GM10266 (cell line): ENCODE data around the gene DGKE.

ENCODE experiments used
- DNase-seq: peaks from one replicate; pipeline ENCODE4 v3.0.0; 2012; ENCODE audit errors: extremely low spot score
- CTCF ChIP-seq: IDR thresholded peaks from 2 replicates; pipeline ENCODE4 v1.5.1; 2012; ENCODE audit warnings: mild to moderate bottlenecking, low read depth; ENCODE audit not compliant: control insufficient read depth, insufficient read depth; ENCODE audit errors: missing control alignments

DGKE gene

DNA sequence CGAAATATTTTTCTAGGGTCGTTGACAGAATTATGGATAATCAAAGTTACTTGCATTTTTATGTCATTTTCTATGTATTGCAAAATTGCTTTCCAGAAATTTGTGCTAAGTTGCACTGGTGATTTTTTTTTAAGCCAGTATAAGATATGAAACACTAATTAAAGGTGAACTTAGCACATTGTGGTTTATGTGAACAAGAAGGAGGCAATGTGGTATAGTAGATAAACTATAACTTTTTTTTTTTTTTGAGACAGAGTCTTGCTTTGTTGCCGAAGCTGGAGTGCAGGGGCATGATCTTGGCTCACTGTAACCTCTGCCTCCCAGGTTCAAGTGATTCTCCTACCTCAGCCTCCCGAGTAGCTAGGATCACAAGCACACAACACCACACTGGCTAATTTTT, 13.2 kb downstream of the DGKE start:
- no peak for TF ChIP-seq CTCF
- no peak for DNase-seq

GRCh38 chr17:56849131-56849530, 15.2 kb downstream of the DGKE start:
- DNase-seq: no peak
- TF ChIP-seq CTCF: no peak

GRCh38 chr17:56850591-56850990, 16.6 kb downstream of the DGKE start:
- no peak for DNase-seq
- TF ChIP-seq CTCF: no peak

- DNase-seq: no peak
- TF ChIP-seq CTCF: no peak
These were observed 17.1 kb downstream of the DGKE start for GRCh38 chr17:56851008-56851407.

DNA sequence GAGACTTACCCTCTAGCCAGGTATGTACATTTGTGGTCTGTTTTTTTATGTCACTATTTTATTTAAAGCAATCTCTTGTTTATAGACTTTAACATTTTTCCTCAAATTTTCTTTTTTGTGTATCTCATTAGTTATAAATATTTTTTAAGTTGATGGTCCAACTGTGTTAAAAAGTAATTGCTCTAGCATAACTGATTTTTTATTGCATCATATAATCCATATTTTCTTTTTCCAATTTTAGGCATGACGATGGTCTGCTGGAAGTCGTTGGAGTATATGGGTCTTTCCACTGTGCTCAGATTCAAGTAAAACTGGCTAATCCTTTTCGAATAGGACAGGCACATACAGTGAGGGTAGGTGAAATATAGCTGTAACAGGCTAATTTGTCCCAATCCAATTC, 27.9 kb downstream of the DGKE start:
- TF ChIP-seq CTCF: no peak
- no peak for DNase-seq

- TF ChIP-seq CTCF: no peak
- no peak for DNase-seq
These were observed 30.0 kb downstream of the DGKE start for GRCh38 chr17:56863974-56864373.

DNA sequence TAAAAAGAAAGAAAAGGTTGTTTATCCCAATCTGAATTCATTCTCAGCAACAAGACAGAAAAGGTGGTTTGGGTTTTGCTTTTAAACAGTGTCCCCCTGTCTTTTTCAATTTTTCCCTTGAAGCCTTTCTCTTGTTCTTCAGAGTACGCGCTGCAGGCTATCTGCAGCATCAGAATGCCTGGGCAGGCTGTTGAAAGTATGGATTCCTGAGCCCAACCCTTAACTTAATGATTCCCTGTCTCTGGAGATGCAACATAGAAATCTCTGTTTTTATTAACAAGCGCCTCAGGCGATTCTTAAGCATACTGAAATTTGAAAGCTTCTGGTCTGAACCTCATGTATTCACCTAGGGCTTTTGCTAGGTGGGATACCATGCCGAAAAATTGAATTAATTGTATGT, 32.1 kb downstream of the DGKE start:
- TF ChIP-seq CTCF: no peak
- no peak for DNase-seq
